Activated T-helper 17 cell treated with anti-CD3 and anti-CD28 coated beads, Interleukin-2, amount 50 U/mL, for 72 hours (primary cell): Measurements from ENCODE around the gene PATZ1. TPM values are rescaled to one million over a fixed set of nuclear protein-coding genes. Genes with fewer than 3 reads are reported as not detected.
A peak's percentile ranks its signal among the peaks of the same experiment; 100 is the strongest.

Experiments used
- ATAC-seq: fragments of 150-1000 bp; cut with Tn5 transposase; replicated peaks from 2 replicates; pipeline ENCODE4 v1.10.0; 2021; ENCODE audit warnings: mild to moderate bottlenecking, moderate library complexity
- H3K27ac Mint-ChIP-seq: one replicate; pipeline ENCODE4 v1.8.0; 2022; ENCODE audit warnings: mixed read lengths
- H3K27me3 Mint-ChIP-seq: one replicate; pipeline ENCODE4 v1.8.0; 2022; ENCODE audit warnings: mixed read lengths
- H3K36me3 Mint-ChIP-seq: one replicate; pipeline ENCODE4 v1.8.0; 2022; ENCODE audit warnings: low read depth, mild to moderate bottlenecking, mixed read lengths
- H3K4me1 Mint-ChIP-seq: one replicate; pipeline ENCODE4 v1.8.0; 2022; ENCODE audit warnings: mixed read lengths
- H3K4me3 Mint-ChIP-seq: one replicate; pipeline ENCODE4 v1.8.0; 2022; ENCODE audit warnings: mild to moderate bottlenecking, mixed read lengths
- H3K9me3 Mint-ChIP-seq: one replicate; pipeline ENCODE4 v1.8.0; 2022; ENCODE audit warnings: mixed read lengths
- total RNA-seq, 2 donors: library from RNA; stranded (reverse); gene quantifications; one replicate each; pipeline ENCODE4 v1.2.3, GENCODE V29; 2022

PATZ1 gene
- total RNA-seq, 2 donors from 2014 or later = 16.9 to 28.3 TPM

DNA sequence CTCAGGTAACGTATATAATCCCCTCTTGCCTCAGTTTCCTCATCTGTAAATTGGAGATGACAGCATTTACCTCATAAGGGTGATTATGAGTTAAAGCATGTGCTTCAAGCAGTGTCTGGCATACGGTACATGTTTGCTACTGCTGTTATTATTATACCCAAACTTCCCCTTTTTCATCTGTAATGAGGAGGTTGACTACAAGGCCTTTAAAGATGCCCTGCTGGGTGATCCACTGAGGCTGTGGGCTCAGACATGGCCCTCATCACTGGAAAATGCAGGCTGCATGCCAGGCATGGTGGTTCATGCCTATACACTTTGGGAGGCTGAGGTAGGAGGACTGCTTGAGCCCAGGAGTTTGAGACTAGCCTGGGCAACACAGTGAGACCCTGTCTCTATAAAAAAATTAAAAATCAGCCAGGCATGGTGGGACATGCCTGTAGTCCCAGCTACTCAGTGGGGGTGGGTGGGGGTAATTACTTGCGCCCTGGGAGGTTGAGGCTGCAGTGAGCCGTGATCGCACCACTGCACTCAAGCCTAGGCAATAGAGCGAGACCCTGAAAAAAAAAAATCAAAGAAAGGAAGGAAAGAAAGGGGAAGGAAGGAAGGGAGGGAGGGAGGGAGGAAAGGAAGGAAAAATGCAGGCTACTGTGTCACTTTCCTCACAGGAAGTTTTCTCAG is 58.2 kb downstream of the PATZ1 start:
- Mint-ChIP-seq H3K36me3 (peaks cover 80% of the 10 kb centered on the region), H3K27ac (peak overlapping the region; percentile 89), H3K4me3 (peak overlapping the region; percentile 96), H3K9me3 (no peaks in the 10 kb centered on the region), H3K27me3 (no peaks in the 10 kb centered on the region), H3K4me1 (peaks cover 34% of the 10 kb centered on the region)
- ATAC-seq = no peak

DNA sequence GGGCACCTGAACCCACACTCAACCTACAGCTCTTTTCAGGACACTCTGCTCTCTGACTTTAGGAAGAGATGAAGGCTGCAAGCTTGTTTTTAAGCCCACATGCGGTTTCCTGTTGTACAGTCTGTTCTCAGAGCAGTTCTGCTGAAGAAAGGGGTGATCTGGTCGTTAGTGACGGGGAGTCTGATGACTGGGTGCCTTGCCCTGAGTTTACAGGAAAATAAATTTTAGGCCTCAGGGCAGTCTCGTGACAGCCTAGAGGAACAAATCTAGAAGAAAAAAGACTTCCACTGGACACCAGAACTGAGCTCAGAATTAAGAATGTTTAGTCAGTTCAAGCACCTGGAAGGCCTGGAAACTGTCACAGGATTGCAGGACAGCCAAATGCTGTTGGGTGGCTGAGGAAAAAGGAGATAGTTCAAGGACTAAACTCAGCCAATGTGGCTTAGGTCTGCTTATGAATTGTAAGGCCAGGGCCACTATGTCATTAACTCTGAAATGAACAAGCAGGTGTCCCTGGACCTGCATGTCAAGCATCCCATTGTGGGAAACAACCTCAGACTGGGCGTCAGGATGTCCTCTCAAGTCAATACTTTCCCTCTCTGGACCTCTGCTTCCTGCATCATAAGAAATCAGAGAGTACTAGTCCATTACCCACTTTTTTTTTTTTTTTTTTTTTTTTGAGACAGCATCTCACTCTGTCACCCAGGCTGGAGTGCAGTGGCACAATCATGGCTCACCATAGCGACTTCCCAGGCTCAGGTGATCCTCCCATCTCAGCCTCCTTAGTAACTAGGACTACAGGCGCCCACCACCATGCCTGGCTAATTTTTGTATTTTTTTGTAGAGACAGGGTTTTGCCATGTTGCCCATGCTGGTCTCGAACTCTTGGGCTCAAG is 59.5 kb downstream of the PATZ1 start:
- Mint-ChIP-seq H3K4me3 (peak overlapping the region; percentile 96), H3K27ac (peak overlapping the region; percentile 89), H3K36me3 (peaks cover 88% of the 10 kb centered on the region), H3K4me1 (peaks cover 40% of the 10 kb centered on the region), H3K9me3 (no peaks in the 10 kb centered on the region), H3K27me3 (no peaks in the 10 kb centered on the region)
- ATAC-seq = peak; percentile 66

DNA sequence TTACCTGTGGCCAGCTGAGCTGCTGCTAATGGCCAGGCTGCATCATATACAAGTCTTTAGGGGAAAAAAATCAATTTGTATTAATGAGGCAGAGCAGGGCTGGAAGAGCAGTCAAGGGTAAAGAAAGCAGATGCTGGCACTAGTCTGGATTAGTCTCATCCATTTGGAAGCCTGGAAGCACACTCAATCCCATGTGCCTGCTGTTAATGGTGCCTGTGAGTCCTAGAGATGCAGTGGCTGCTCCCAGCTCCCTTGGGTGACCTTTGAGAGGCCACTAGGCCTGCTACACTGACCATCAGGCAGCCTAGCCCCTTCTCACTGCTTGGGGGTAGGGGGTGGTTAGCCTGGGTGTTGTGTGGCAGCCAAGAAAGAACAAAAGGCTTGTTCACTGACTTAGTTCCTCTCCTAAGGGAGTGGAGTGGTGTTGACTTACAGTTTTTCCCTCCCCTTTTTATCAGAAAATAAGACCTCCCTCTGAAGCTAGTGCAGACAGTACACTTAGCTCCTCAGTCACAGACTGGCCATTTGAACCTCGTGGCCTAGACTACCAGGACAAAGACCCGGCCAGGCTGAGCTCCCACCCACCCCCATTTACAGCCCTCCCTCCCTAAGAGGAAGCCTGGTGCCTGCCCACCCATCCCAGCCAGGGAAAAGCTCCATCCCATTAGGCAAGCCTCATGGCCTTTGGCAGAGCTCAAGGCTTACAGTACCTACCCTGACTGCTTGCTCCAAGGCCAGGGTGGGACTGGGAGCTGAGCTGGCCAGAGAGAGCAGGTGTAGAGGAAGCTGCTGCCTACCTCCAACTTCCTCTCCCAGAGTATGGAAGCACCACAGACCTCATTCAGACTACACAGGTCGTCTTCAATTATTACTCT is 61.6 kb downstream of the PATZ1 start:
- no peak for ATAC-seq
- H3K27me3 Mint-ChIP-seq = no peaks in the 10 kb centered on the region
- H3K4me1 Mint-ChIP-seq = peaks cover 45% of the 10 kb centered on the region
- H3K27ac Mint-ChIP-seq = peak overlapping the region; percentile 89
- H3K4me3 Mint-ChIP-seq = peak overlapping the region; percentile 96
- H3K9me3 Mint-ChIP-seq = no peaks in the 10 kb centered on the region
- peaks cover 93% of the 10 kb centered on the region for H3K36me3 Mint-ChIP-seq

DNA sequence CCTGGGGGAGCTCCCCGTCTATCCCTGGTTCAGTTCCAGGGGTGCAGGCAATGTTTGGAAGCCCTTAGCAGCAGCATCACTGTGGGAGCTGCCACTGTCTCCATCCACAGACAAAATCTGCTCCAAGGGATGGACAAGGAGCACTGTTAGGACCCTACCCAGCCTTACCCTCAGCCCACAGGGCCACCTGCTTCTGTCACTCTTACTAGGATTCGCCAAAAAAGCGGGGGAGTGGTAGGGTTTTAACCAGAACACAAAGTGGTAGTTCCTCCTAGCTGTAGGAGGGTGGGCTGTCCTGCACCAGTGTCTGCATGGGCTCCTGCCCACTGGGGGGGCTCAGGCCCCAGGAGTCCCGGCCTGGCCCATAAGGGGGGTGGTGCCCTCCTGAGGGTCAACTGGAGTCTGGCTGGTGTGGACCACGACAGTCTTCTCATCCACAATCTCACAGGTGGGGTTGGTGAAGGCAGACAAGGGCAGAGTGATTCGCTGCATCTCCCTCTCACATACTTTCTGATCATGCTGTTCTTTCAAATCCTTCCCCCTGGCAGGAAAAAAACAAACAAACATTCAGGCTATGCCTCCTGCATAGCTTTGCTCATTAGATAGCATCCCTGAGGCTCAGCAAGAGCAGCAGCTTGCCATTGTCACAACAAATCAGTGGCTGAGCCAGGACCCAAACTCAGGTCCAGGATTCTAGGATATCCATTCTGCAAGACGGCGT is 63.2 kb downstream of the PATZ1 start:
- Mint-ChIP-seq H3K27me3 (no peaks in the 10 kb centered on the region), H3K27ac (peak overlapping the region; percentile 89)

DNA sequence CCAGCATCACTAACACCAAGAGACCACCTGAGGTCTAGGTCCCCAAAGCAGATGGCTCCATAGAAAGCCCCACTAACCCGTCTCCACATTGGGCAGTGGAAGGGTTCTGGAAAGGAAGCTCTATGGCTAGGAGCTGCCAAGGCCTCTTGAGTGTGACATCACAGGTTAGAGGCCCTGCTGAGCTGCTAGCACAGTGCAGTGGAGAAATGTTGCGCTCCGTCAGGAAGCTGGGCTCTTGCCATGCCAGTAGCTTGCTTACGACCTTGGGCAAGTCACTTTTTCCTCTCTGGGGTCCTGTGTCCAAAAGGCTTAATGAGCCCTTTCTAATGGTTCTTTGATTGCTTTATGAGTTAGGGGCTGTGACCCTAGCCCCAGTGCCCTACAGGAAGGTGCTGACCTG is 64.4 kb downstream of the PATZ1 start:
- Mint-ChIP-seq H3K4me1 (peaks cover 59% of the 10 kb centered on the region), H3K9me3 (no peaks in the 10 kb centered on the region), H3K27me3 (no peaks in the 10 kb centered on the region), H3K36me3 (peaks cover 95% of the 10 kb centered on the region), H3K4me3 (no peak overlapping the region), H3K27ac (peak overlapping the region; percentile 89)
- ATAC-seq = no peak

More for the DNA sequence above, 63.2 kb downstream of the PATZ1 start:
- Mint-ChIP-seq H3K4me1 (peaks cover 60% of the 10 kb centered on the region), H3K36me3 (peaks cover 94% of the 10 kb centered on the region), H3K9me3 (no peaks in the 10 kb centered on the region), H3K4me3 (no peak overlapping the region)
- ATAC-seq = no peak

DNA sequence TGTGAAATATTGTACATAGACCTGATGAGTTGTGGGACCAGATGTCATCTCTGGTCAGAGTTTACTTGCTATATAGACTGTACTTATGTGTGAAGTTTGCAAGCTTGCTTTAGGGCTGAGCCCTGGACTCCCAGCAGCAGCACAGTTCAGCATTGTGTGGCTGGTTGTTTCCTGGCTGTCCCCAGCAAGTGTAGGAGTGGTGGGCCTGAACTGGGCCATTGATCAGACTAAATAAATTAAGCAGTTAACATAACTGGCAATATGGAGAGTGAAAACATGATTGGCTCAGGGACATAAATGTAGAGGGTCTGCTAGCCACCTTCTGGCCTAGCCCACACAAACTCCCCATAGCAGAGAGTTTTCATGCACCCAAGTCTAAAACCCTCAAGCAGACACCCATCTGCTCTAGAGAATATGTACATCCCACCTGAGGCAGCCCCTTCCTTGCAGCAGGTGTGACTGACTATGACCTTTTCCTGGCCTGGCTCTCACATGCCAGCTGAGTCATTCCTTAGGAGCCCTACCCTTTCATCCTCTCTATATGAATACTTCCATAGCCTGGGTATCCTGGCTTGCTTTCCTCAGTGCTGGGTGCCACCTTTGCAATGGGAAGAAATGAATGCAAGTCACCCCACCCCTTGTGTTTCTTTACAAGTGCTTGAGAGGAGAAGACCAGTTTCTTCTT is 66.2 kb downstream of the PATZ1 start:
- peak overlapping the region; percentile 59 for H3K4me3 Mint-ChIP-seq
- H3K27ac Mint-ChIP-seq = peak overlapping the region; percentile 93
- peaks cover 93% of the 10 kb centered on the region for H3K36me3 Mint-ChIP-seq
- peak; percentile 30 for ATAC-seq
- H3K9me3 Mint-ChIP-seq = no peaks in the 10 kb centered on the region
- peaks cover 44% of the 10 kb centered on the region for H3K4me1 Mint-ChIP-seq
- H3K27me3 Mint-ChIP-seq = no peaks in the 10 kb centered on the region

DNA sequence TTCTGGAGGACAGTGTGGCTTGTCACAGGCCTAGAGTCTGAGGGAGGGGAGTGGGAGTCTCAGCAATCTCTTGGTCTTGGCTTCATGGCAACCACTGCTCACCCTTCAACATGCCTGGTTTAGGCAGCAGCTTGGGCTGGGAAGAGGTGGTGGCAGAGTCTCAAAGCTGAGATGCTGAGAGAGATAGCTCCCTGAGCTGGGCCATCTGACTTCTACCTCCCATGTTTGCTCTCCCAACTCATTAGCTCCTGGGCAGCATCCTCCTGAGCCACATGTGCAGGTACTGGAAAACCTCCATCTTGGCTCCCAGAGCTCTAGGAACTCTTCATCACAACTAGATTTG is 66.8 kb downstream of the PATZ1 start:
- peaks cover 96% of the 10 kb centered on the region for H3K36me3 Mint-ChIP-seq
- H3K9me3 Mint-ChIP-seq = no peaks in the 10 kb centered on the region
- no peak for ATAC-seq
- H3K4me1 Mint-ChIP-seq = peaks cover 42% of the 10 kb centered on the region
- H3K27me3 Mint-ChIP-seq = no peaks in the 10 kb centered on the region
- peak overlapping the region; percentile 59 for H3K4me3 Mint-ChIP-seq
- peak overlapping the region; percentile 93 for H3K27ac Mint-ChIP-seq

DNA sequence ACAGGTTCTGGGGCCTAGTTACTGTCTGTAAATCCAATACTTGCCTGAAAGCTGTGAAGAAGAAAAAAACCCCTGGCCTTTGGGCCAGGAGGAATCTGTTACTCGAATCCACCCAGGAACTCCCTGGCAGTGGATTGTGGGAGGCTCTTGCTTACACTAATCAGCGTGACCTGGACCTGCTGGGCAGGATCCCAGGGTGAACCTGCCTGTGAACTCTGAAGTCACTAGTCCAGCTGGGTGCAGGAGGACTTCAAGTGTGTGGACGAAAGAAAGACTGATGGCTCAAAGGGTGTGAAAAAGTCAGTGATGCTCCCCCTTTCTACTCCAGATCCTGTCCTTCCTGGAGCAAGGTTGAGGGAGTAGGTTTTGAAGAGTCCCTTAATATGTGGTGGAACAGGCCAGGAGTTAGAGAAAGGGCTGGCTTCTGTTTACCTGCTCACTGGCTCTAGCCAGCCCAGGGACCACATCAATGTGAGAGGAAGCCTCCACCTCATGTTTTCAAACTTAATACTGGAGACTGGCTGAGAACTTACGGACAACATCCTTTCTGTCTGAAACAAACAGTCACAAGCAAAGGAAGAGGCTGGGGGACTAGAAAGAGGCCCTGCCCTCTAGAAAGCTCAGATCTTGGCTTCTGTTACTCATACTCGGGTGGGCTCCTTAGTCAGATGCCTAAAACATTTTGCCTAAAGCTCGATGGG is 67.4 kb downstream of the PATZ1 start:
- no peaks in the 10 kb centered on the region for H3K9me3 Mint-ChIP-seq

DNA sequence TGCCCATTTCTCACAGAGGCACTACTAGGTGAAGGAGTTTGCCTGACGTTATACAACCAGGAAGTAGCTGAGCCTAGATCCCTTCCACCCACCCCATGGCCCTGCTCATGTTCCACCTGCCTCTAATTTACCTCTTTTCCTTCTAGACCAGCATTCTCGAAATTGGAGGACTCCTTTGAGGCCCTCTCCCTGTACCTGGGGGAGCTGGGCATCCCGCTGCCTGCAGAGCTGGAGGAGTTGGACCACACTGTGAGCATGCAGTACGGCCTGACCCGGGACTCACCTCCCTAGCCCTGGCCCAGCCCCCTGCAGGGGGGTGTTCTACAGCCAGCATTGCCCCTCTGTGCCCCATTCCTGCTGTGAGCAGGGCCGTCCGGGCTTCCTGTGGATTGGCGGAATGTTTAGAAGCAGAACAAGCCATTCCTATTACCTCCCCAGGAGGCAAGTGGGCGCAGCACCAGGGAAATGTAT is 68.0 kb downstream of the PATZ1 start:
- Mint-ChIP-seq H3K27ac (peak overlapping the region; percentile 93), H3K4me3 (peak overlapping the region; percentile 59), H3K9me3 (no peaks in the 10 kb centered on the region), H3K36me3 (peaks cover 96% of the 10 kb centered on the region), H3K27me3 (no peaks in the 10 kb centered on the region), H3K4me1 (peaks cover 38% of the 10 kb centered on the region)
- ATAC-seq = peak; percentile 26

More for the DNA sequence above, 67.4 kb downstream of the PATZ1 start:
- peaks cover 38% of the 10 kb centered on the region for H3K4me1 Mint-ChIP-seq
- peak; percentile 74 for ATAC-seq
- H3K4me3 Mint-ChIP-seq = peak overlapping the region; percentile 59
- peak overlapping the region; percentile 93 for H3K27ac Mint-ChIP-seq
- no peaks in the 10 kb centered on the region for H3K27me3 Mint-ChIP-seq
- H3K36me3 Mint-ChIP-seq = peaks cover 96% of the 10 kb centered on the region

DNA sequence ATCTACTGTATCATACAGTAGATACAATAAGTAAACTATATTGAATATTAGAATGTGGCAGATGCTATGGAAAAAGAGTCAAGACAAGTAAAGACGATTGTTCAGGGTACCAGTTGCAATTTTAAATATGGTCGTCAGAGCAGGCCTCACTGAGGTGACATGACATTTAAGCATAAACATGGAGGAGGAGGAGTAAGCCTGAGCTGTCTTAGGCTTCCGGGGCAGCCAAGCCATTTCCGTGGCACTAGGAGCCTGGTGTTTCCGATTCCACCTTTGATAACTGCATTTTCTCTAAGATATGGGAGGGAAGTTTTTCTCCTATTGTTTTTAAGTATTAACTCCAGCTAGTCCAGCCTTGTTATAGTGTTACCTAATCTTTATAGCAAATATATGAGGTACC is 68.4 kb downstream of the PATZ1 start:
- Mint-ChIP-seq H3K9me3 (no peaks in the 10 kb centered on the region), H3K36me3 (peaks cover 96% of the 10 kb centered on the region), H3K4me1 (peaks cover 38% of the 10 kb centered on the region), H3K27me3 (no peaks in the 10 kb centered on the region), H3K27ac (peak overlapping the region; percentile 93), H3K4me3 (peak overlapping the region; percentile 59)
- ATAC-seq = no peak

DNA sequence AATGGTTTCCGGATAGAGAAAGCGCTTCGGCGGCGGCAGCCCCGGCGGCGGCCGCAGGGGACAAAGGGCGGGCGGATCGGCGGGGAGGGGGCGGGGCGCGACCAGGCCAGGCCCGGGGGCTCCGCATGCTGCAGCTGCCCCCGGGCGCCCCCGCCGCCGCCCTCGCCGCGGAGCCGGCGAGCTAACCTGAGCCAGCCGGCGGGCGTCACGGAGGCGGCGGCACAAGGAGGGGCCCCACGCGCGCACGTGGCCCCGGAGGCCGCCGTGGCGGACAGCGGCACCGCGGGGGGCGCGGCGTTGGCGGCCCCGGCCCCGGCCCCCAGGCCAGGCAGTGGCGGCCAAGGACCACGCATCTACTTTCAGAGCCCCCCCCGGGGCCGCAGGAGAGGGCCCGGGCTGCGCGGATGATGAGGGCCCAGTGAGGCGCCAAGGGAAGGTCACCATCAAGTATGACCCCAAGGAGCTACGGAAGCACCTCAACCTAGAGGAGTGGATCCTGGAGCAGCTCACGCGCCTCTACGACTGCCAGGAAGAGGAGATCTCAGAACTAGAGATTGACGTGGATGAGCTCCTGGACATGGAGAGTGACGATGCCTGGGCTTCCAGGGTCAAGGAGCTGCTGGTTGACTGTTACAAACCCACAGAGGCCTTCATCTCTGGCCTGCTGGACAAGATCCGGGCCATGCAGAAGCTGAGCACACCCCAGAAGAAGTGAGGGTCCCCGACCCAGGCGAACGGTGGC is 69.5 kb downstream of the PATZ1 start:
- Mint-ChIP-seq H3K27me3 (no peaks in the 10 kb centered on the region), H3K4me1 (peaks cover 34% of the 10 kb centered on the region), H3K27ac (no peak overlapping the region), H3K36me3 (peaks cover 98% of the 10 kb centered on the region), H3K9me3 (no peaks in the 10 kb centered on the region), H3K4me3 (no peak overlapping the region)
- ATAC-seq = no peak
